Lower lobe of right lung (tissue), 2 donors: ENCODE data around the gene NSD1. TPM values are rescaled to one million over a fixed set of nuclear protein-coding genes. Genes with fewer than 3 reads are reported as not detected.

Experiments used
- ATAC-seq, 2 donors: fragments of 200-7000 bp; cut with Tn5 transposase; one replicate each; pipeline ENCODE4 v1.9.1; 2020 to 2022; ENCODE audit warnings: mild to moderate bottlenecking in 2 of 2, moderate library complexity in 2 of 2
- DNase-seq: peaks from one replicate; pipeline ENCODE4 v3.0.0-alpha.2; 2020
- H3K27ac ChIP-seq: fragments of 200-600 bp; one replicate; pipeline ENCODE4 v1.8.0; 2022
- H3K27me3 ChIP-seq: fragments of 200-600 bp; one replicate; pipeline ENCODE4 v1.8.0; 2022; ENCODE audit warnings: low read depth
- H3K36me3 ChIP-seq: fragments of 200-600 bp; one replicate; pipeline ENCODE4 v1.8.0; 2022; ENCODE audit warnings: mild to moderate bottlenecking
- H3K4me1 ChIP-seq: fragments of 200-600 bp; one replicate; pipeline ENCODE4 v1.8.0; 2022
- H3K4me3 ChIP-seq: fragments of 200-600 bp; one replicate; pipeline ENCODE4 v1.8.0; 2022; ENCODE audit warnings: mild to moderate bottlenecking
- H3K9me3 ChIP-seq: fragments of 200-600 bp; one replicate; pipeline ENCODE4 v1.8.0; 2022
- CTCF ChIP-seq: fragments of 200-600 bp; IDR thresholded peaks from one replicate; pipeline ENCODE4 v1.8.0; 2022; ENCODE audit warnings: antibody characterized with exemption, mild to moderate bottlenecking
- intact Hi-C: fragments of 100-400 bp; cut with DNase I; formaldehyde crosslinking; loops from one replicate; pipeline ENCODE4 v1.11.0; 2022
- total RNA-seq: library from RNA; stranded (reverse); fragmentation: NEBNext Ultra II Directional; extraction: Animal tissue kit (Norgen Biotek cat#: 25700); gene quantifications from one replicate; pipeline ENCODE4 v1.2.1, GENCODE V29; 2021
- donor health status: DM: no; HTN: yes; CAD: no; lungs with severe emphysema.

Gene NSD1
- total RNA-seq, 1 donor from 2014 or later = 75.5 TPM

GRCh38 chr5:177260961-177261360 lies 127.4 kb downstream of the NSD1 start:
- ATAC-seq (no peak), DNase-seq (no peak)
- intact Hi-C loops = no loop called here
- peaks cover 97% of the 10 kb centered on the region for H3K36me3 ChIP-seq
- H3K27ac ChIP-seq = no peak overlapping the region
- H3K9me3 ChIP-seq = no peaks in the 10 kb centered on the region
- H3K27me3 ChIP-seq = no peaks in the 10 kb centered on the region
- no peak overlapping the region for H3K4me3 ChIP-seq
- H3K4me1 ChIP-seq = no peaks in the 10 kb centered on the region
- TF ChIP-seq CTCF = no peak

GRCh38 chr5:177261510-177261909 lies 127.9 kb downstream of the NSD1 start:
- no peaks in the 10 kb centered on the region for H3K4me1 ChIP-seq
- TF ChIP-seq CTCF = no peak
- H3K9me3 ChIP-seq = no peaks in the 10 kb centered on the region
- peaks cover 97% of the 10 kb centered on the region for H3K36me3 ChIP-seq
- DNase-seq = no peak
- intact Hi-C loops = no loop called here
- no peak for ATAC-seq
- no peak overlapping the region for H3K27ac ChIP-seq
- H3K27me3 ChIP-seq = no peaks in the 10 kb centered on the region
- no peak overlapping the region for H3K4me3 ChIP-seq

DNA sequence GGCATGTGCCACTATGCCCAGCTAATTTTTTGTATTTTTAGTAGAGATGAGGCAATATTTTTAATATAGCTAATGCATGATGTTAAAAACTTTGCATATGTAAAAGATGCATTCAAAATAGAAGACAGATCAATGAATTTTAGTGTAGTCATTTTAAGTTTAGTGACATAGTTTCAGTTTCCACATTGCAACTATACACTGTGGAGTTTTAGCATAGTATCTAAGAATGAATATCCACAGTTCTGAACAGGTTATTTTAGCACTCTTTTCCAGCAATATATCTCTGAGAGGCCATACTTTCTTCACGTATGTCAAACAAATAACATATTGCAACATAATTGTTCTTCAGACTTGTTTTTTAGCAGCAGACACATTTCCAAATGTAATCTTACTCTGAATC lies 130.6 kb downstream of the NSD1 start:
- no peak for TF ChIP-seq CTCF
- no peak for DNase-seq
- Histone ChIP-seq H3K36me3 (peaks cover 97% of the 10 kb centered on the region), H3K4me3 (no peak overlapping the region), H3K27ac (no peak overlapping the region), H3K4me1 (no peaks in the 10 kb centered on the region), H3K27me3 (no peaks in the 10 kb centered on the region), H3K9me3 (no peaks in the 10 kb centered on the region)
- ATAC-seq = no peak
- intact Hi-C loops = no loop called here

- intact Hi-C loops = no loop called here
- no peaks in the 10 kb centered on the region for H3K4me1 ChIP-seq
- H3K27ac ChIP-seq = no peak overlapping the region
- ATAC-seq = peak; percentile 30 to 37
- TF ChIP-seq CTCF = no peak
- DNase-seq = no peak
- H3K36me3 ChIP-seq = peaks cover 97% of the 10 kb centered on the region
- H3K4me3 ChIP-seq = no peak overlapping the region
- no peaks in the 10 kb centered on the region for H3K27me3 ChIP-seq
- no peaks in the 10 kb centered on the region for H3K9me3 ChIP-seq
Measured at GRCh38 chr5:177265395-177265794, 131.8 kb downstream of the NSD1 start.

GRCh38 chr5:177269232-177269895 lies 135.8 kb downstream of the NSD1 start:
- Histone ChIP-seq H3K36me3 (peaks cover 98% of the 10 kb centered on the region), H3K9me3 (no peaks in the 10 kb centered on the region), H3K4me1 (no peaks in the 10 kb centered on the region), H3K27ac (no peak overlapping the region), H3K4me3 (no peak overlapping the region), H3K27me3 (no peaks in the 10 kb centered on the region)
- ATAC-seq = no peak
- no peak for TF ChIP-seq CTCF
- DNase-seq = no peak
- intact Hi-C loops = no loop called here
